IPS-18c (cell line): ENCODE results near the gene ESM1.

Experiments
- H3K4me3 ChIP-seq: 2 replicates; pipeline ENCODE4 v1.7.0; 2013; ENCODE audit warnings: low read depth, mild to moderate bottlenecking, low read length, moderate library complexity; ENCODE audit not compliant: insufficient read depth
- H3K9me3 ChIP-seq: one replicate; pipeline ENCODE4 v1.6.1; 2013; ENCODE audit warnings: mild to moderate bottlenecking, low read length, moderate library complexity; ENCODE audit not compliant: control insufficient read depth, insufficient read depth

Gene ESM1

DNA sequence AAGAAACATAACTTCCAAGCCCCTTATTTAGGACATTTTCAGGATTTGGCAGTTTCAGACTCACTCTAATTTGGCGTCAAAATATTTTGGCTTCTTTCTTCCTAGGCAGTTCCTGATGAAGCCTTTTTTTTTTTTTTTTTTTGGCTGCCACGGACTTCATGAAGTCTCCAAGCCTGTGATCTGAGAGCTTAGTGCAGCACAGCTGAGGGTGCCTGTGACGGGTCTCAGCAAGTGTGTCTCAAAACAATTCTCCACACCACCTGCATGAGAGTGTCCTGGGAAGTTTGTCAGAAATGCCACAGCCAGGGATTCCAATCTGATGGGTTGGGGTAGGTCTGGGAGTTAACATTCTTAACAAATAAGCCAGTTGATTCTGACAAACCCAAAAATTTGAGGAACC is 6.0 kb upstream of the ESM1 start:
- no peaks in the 10 kb centered on the region for H3K9me3 ChIP-seq

GRCh38 chr5:54990841-54991258 is 5.5 kb upstream of the ESM1 start:
- no peaks in the 10 kb centered on the region for H3K9me3 ChIP-seq
- no peak overlapping the region for H3K4me3 ChIP-seq

More for the DNA sequence above, 6.0 kb upstream of the ESM1 start:
- no peak overlapping the region for H3K4me3 ChIP-seq

DNA sequence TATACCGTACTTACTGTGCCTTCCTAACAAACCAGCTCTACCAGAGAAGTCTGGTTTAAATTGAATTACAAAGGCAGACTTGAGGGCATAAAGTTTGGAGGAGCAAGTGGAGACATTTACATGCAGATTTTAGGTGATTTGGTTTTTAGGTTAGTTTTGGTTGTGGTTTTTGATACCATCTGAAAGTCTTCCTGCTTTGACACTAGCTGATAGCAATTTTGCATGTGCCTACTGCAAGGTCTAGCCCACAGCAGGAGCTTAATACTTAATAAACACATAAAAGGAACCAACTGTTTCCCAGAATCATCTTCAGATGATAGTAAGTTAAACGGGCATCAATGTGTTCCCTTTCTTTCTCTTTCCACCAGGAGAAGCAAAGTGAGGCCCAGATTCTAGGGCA is 3.4 kb upstream of the ESM1 start:
- Histone ChIP-seq H3K4me3 (no peak overlapping the region), H3K9me3 (no peaks in the 10 kb centered on the region)

GRCh38 chr5:54988218-54988617 is 2.8 kb upstream of the ESM1 start:
- H3K4me3 ChIP-seq, result no peak overlapping the region
- no peaks in the 10 kb centered on the region for H3K9me3 ChIP-seq

DNA sequence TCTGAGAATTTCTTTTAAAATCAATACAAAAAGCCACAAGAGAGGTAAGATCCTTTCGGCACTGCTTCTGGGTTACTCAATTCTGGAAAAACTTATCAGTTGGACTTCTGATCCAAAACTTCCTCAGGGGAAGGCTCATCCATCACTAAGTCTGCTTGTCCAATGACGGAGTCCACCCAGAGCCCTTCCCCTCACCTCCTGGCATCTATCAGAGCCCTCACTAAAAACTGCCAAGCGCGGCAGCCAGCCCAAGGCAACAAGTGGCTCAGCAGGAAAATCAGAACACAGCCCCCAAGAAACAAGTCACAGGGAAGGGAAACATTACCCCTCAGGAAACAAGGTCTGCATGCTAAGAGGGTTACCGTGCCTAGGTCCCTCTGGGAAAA is 869 bp upstream of the ESM1 start:
- no peak overlapping the region for H3K4me3 ChIP-seq
- H3K9me3 ChIP-seq, result no peaks in the 10 kb centered on the region

DNA sequence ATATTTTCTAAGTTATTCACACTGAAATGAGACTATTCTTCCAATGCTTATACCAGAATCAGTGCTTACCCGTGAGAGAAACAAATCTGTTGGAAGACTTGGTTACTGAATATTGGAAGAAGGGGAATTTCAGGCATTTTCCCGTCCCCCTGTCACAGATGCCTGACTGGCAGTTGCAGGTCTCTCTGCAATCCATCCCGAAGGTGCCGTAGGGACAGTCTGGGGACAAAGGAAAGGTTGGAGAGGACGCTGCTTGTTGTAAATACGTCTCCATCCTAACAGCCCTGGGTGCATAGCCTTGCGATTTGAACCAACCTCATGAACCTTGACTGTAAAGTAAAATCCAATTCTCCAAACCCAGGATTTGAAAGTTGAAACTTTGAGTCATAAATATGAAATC is 3.5 kb downstream of the ESM1 start:
- H3K9me3 ChIP-seq, result no peaks in the 10 kb centered on the region
- H3K4me3 ChIP-seq, result no peak overlapping the region

GRCh38 chr5:54975701-54976100 is 9.7 kb downstream of the ESM1 start:
- no peak overlapping the region for H3K4me3 ChIP-seq
- no peaks in the 10 kb centered on the region for H3K9me3 ChIP-seq

GRCh38 chr5:54969856-54970828 is 15.3 kb downstream of the ESM1 start:
- no peaks in the 10 kb centered on the region for H3K9me3 ChIP-seq
- no peak overlapping the region for H3K4me3 ChIP-seq

GRCh38 chr5:54969242-54969641 is 16.2 kb downstream of the ESM1 start:
- Histone ChIP-seq H3K4me3 (no peak overlapping the region), H3K9me3 (no peaks in the 10 kb centered on the region)

GRCh38 chr5:54965806-54966205 is 19.6 kb downstream of the ESM1 start:
- no peaks in the 10 kb centered on the region for H3K9me3 ChIP-seq
- H3K4me3 ChIP-seq, result no peak overlapping the region

- H3K9me3 ChIP-seq, result no peaks in the 10 kb centered on the region
- H3K4me3 ChIP-seq, result no peak overlapping the region
These were observed 21.0 kb downstream of the ESM1 start for GRCh38 chr5:54964405-54964804.

DNA sequence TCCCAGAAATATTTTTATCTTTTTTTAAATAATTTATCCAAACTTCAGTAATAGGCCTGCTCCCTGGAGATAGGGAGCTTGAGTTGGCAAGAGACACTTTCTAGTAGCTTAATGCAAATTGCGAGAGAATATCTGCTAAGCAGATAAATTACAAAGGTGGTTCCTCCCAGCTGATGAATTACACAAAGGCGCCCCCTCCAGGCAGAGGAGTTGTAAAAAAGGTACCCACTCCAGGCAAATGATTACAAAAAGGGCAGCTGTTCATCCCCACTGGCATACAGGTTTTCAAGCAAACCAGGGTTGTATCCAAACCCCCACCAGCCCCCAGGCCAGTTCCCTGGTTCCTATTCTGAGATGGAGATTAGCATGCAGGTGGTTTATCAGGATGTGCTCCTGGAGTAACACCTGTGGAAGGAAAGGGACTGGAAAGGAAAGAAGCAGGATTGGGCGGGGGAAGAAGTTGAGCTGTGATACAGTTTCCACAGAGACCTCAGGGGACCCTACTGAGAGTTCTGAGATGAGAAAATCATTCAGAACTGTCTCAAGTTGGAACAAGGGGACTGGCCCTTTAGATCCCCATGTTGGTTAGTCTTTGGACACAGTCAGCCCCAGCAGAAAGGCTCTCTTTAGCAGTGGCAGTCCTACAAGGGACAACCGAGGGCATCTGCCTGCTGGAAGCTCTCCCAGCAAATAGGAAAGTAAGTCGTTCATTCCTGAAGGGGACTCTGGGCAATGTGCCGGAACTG is 25.5 kb downstream of the ESM1 start:
- no peak overlapping the region for H3K4me3 ChIP-seq
- H3K9me3 ChIP-seq, result no peaks in the 10 kb centered on the region

DNA sequence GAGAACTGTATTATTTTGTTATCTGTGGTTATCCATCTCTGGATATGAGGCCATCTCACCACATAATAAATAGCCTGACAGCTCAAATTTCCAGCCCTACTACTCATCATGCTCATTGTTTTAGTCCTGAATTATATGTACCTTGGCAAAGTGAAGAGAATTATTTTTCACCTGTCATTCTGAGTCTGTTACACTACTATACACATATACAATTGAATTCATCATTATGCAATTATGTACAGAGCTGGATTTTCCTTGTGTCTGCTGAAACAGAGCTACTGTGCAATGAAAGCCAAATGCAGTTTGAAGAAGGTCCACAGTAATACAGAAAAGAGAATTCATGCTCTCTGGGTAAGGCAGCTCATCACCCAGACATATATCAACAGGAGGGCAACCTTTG is 28.5 kb downstream of the ESM1 start:
- Histone ChIP-seq H3K9me3 (no peaks in the 10 kb centered on the region), H3K4me3 (no peak overlapping the region)

DNA sequence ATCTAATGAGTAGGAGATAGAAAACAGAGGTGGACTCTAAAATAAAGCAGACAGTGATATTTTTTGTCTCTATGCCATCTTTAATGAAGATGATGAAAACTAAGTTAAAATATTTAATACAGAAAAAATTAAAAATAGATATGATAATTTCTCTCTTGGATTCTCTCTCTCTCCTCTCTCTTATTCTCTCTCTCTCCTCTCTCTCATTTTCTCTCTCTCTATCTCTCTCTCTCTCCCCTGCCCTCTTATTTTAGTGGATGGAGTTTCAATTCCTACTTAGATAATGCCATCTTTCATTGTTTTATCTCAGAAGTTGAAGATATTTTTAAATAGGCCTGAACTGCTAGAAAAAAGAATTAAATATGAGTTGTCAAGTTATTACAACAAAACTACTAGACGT is 38.2 kb downstream of the ESM1 start:
- H3K9me3 ChIP-seq, result no peaks in the 10 kb centered on the region
- no peak overlapping the region for H3K4me3 ChIP-seq

GRCh38 chr5:54946306-54946819 is 39.0 kb downstream of the ESM1 start:
- Histone ChIP-seq H3K9me3 (no peaks in the 10 kb centered on the region), H3K4me3 (no peak overlapping the region)

- Histone ChIP-seq H3K4me3 (no peak overlapping the region), H3K9me3 (no peaks in the 10 kb centered on the region)
These were observed 41.0 kb downstream of the ESM1 start for GRCh38 chr5:54944364-54944763.

GRCh38 chr5:54942064-54942778 is 43.2 kb downstream of the ESM1 start:
- H3K9me3 ChIP-seq, result no peaks in the 10 kb centered on the region
- H3K4me3 ChIP-seq, result no peak overlapping the region
